HepG2 (cell line): ENCODE results near the gene FBXW8. TPM values are rescaled to one million over a fixed set of nuclear protein-coding genes. Genes with fewer than 3 reads are reported as not detected.
A peak's percentile ranks its signal among the peaks of the same experiment; 100 is the strongest.

Experiments used
- ARHGAP35 ChIP-seq: sonication (generic); formaldehyde crosslinking; IDR thresholded peaks from 2 replicates; pipeline ENCODE4 v1.9.0; 2022; ENCODE audit warnings: mild to moderate bottlenecking, inconsistent platforms, moderate library complexity, missing genetic modification reagents, borderline replicate concordance
- ATF3 ChIP-seq: sonication (generic); formaldehyde crosslinking; IDR thresholded peaks from 2 replicates; pipeline ENCODE4 v1.4.0; 2020; ENCODE audit warnings: missing genetic modification reagents
- BCLAF1 ChIP-seq: fragments of 450-650 bp; IDR thresholded peaks from 2 replicates; pipeline ENCODE4 v1.6.1; 2017; ENCODE audit warnings: mild to moderate bottlenecking
- HDAC2 ChIP-seq: sonication (generic); formaldehyde crosslinking; IDR thresholded peaks from 2 replicates; pipeline ENCODE4 v1.4.0; 2020; ENCODE audit warnings: missing genetic modification reagents
- LCORL ChIP-seq, 2 experiments: fragments of 450-650 bp in 1 of 2; sonication (generic) in 1 of 2; formaldehyde crosslinking in 1 of 2; IDR thresholded peaks; 2 replicates each; pipeline versions ENCODE4 v1.5.0 to v1.6.1; 2017 to 2020; ENCODE audit warnings: antibody characterized with exemption in 1 of 2, missing genetic modification reagents in 1 of 2
- MEIS2 ChIP-seq: sonication (generic); formaldehyde crosslinking; IDR thresholded peaks from 2 replicates; pipeline ENCODE4 v1.9.0; 2021; ENCODE audit warnings: mild to moderate bottlenecking, missing genetic modification reagents
- MTA3 ChIP-seq: sonication (generic); formaldehyde crosslinking; IDR thresholded peaks from 2 replicates; pipeline ENCODE4 v1.4.0; 2020; ENCODE audit warnings: missing genetic modification reagents
- PCBP2 ChIP-seq: fragments of 200-400 bp; formaldehyde crosslinking; optimal IDR thresholded peaks from 2 replicates; pipeline ENCODE3; 2018; ENCODE audit warnings: low read length, low read depth; ENCODE audit not compliant: poor library complexity, severe bottlenecking
- PRDM4 ChIP-seq: sonication (generic); formaldehyde crosslinking; IDR thresholded peaks from 2 replicates; pipeline ENCODE4 v1.9.0; 2021; ENCODE audit warnings: missing genetic modification reagents, borderline replicate concordance
- PREB ChIP-seq: sonication (generic); formaldehyde crosslinking; IDR thresholded peaks from 2 replicates; pipeline ENCODE4 v1.4.0; 2020; ENCODE audit warnings: missing genetic modification reagents
- RELA ChIP-seq: sonication (generic); formaldehyde crosslinking; IDR thresholded peaks from 2 replicates; pipeline ENCODE4 v1.4.0; 2020; ENCODE audit warnings: missing genetic modification reagents
- STAG1 ChIP-seq: sonication (generic); formaldehyde crosslinking; IDR thresholded peaks from 2 replicates; pipeline ENCODE4 v1.4.0; 2020; ENCODE audit warnings: missing genetic modification reagents
- TEAD3 ChIP-seq: optimal IDR thresholded peaks from 2 replicates; pipeline ENCODE3; 2016; ENCODE audit warnings: borderline replicate concordance
- WIZ ChIP-seq: sonication (generic); formaldehyde crosslinking; IDR thresholded peaks from 2 replicates; pipeline ENCODE4 v1.5.1; 2020; ENCODE audit warnings: mild to moderate bottlenecking, missing genetic modification reagents
- YY1 ChIP-seq: IDR thresholded peaks from 2 replicates; pipeline ENCODE4 v1.6.1; 2011; ENCODE audit warnings: low read length, low read depth, moderate library complexity, mild to moderate bottlenecking; ENCODE audit not compliant: insufficient read depth, insufficient replicate concordance
- ZBTB38 ChIP-seq: sonication (generic); formaldehyde crosslinking; IDR thresholded peaks from 2 replicates; pipeline ENCODE4 v1.5.1; 2020; ENCODE audit warnings: mild to moderate bottlenecking, missing genetic modification reagents
- ZNF383 ChIP-seq: sonication (generic); formaldehyde crosslinking; IDR thresholded peaks from 2 replicates; pipeline ENCODE4 v1.4.0; 2020; ENCODE audit warnings: missing genetic modification reagents, mild to moderate bottlenecking, borderline replicate concordance
- ZNF557 ChIP-seq: sonication (generic); formaldehyde crosslinking; IDR thresholded peaks from 2 replicates; pipeline ENCODE4 v1.4.0; 2020; ENCODE audit warnings: missing genetic modification reagents
- ZNF660 ChIP-seq: sonication (generic); formaldehyde crosslinking; IDR thresholded peaks from 2 replicates; pipeline ENCODE4 v1.5.1; 2020; ENCODE audit warnings: mild to moderate bottlenecking, low read depth, missing genetic modification reagents, borderline replicate concordance
- ZNF770 ChIP-seq: sonication (generic); formaldehyde crosslinking; IDR thresholded peaks from 2 replicates; pipeline ENCODE4 v1.5.0; 2020; ENCODE audit warnings: mild to moderate bottlenecking, missing genetic modification reagents
- polyA plus RNA-seq, 8 experiments: library from polyadenylated mRNA; depleted of rRNA in 3 of 8; stranded (reverse) in 7 of 8; unstranded in 1 of 8; fragments of >200 nt; fragmentation: Illumina TruSeq in 4 of 8; extraction: Trizol in 4 of 8; gene quantifications; 2 replicates each; pipeline versions ENCODE4 v1.2.1 to v1.2.3, GENCODE V29; 2011 to 2016; ENCODE audit warnings: low read depth in 4 of 8, missing spikeins in 1 of 8, mixed read lengths in 1 of 8; ENCODE audit not compliant: insufficient read depth in 1 of 8
- total RNA-seq, 5 experiments: library from RNA; depleted of rRNA; stranded (reverse); fragments of >200 nt; fragmentation: Illumina TruSeq; extraction: Trizol; gene quantifications; 2 replicates each; pipeline ENCODE4 v1.2.3, GENCODE V29; 2016; ENCODE audit warnings: low read depth in 1 of 5

The FBXW8 gene
- total and polyA plus RNA-seq, 2 of the 13 experiments (the other 11 are each of a cell fraction or from before 2014, with no cell fraction given), result 5.1 to 5.9 TPM

- no peak for TF ChIP-seq ARHGAP35
- TF ChIP-seq WIZ (CRISPR knock-in tag), result peak; percentile 71; the same call in 1 of the 2 replicates
- TF ChIP-seq ZBTB38 (CRISPR knock-in tag), result peak; percentile 72; the same call in 1 of the 2 replicates
- TF ChIP-seq RELA, result no peak
- peak; percentile 71 for TF ChIP-seq HDAC2 (CRISPR knock-in tag)
- no peak; the same call in 1 of the 2 replicates for TF ChIP-seq PRDM4
- no peak for TF ChIP-seq BCLAF1
- TF ChIP-seq PREB (CRISPR knock-in tag), result peak; percentile 90; the same call in 1 of the 2 replicates
- no peak for TF ChIP-seq ZNF557
- peak; percentile 82 for TF ChIP-seq YY1
- TF ChIP-seq ZNF660 (CRISPR knock-in tag), result no peak
- TF ChIP-seq MEIS2, result peak; percentile 55; the same call in 1 of the 2 replicates
- TF ChIP-seq STAG1 (CRISPR knock-in tag), result no peak
- peak; percentile 52; the same call in 1 of the 2 replicates for TF ChIP-seq ZNF770
- peak; percentile 49; the same call in 1 of the 2 replicates for TF ChIP-seq ATF3 (CRISPR knock-in tag)
- peak; percentile 26 for TF ChIP-seq TEAD3 (CRISPR knock-in tag)
- no peak for TF ChIP-seq ZNF383 (CRISPR knock-in tag)
- no peak for TF ChIP-seq MTA3 (CRISPR knock-in tag)
- TF ChIP-seq PCBP2, result no peak
- no peak for TF ChIP-seq LCORL (IDR thresholded peaks at IDR 0.05)
- TF ChIP-seq LCORL (CRISPR knock-in tag; IDR thresholded peaks at IDR 0.05), result peak; percentile 60
These were observed at the start of gene FBXW8 (continued) for GRCh38 chr12:116910645-116911451.
